ENCODE results near the gene TLK1.

- TF ChIP-seq POLR2AphosphoS5 (IDR thresholded peaks at IDR 0.05; ENCODE audit: low read depth) (no peak), CTCF (IDR thresholded peaks at IDR 0.05; ENCODE audit: insufficient read depth, low read length) (no peak), GABPA (IDR thresholded peaks at IDR 0.05; ENCODE audit: low read depth) (no peak)
- TF ChIP-seq, protein P1, sequence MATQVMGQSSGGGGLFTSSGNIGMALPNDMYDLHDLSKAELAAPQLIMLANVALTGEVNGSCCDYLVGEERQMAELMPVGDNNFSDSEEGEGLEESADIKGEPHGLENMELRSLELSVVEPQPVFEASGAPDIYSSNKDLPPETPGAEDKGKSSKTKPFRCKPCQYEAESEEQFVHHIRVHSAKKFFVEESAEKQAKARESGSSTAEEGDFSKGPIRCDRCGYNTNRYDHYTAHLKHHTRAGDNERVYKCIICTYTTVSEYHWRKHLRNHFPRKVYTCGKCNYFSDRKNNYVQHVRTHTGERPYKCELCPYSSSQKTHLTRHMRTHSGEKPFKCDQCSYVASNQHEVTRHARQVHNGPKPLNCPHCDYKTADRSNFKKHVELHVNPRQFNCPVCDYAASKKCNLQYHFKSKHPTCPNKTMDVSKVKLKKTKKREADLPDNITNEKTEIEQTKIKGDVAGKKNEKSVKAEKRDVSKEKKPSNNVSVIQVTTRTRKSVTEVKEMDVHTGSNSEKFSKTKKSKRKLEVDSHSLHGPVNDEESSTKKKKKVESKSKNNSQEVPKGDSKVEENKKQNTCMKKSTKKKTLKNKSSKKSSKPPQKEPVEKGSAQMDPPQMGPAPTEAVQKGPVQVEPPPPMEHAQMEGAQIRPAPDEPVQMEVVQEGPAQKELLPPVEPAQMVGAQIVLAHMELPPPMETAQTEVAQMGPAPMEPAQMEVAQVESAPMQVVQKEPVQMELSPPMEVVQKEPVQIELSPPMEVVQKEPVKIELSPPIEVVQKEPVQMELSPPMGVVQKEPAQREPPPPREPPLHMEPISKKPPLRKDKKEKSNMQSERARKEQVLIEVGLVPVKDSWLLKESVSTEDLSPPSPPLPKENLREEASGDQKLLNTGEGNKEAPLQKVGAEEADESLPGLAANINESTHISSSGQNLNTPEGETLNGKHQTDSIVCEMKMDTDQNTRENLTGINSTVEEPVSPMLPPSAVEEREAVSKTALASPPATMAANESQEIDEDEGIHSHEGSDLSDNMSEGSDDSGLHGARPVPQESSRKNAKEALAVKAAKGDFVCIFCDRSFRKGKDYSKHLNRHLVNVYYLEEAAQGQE (IDR thresholded peaks at IDR 0.05; ENCODE audit: insufficient replicate concordance, low read depth) = no peak
Measured at GRCh38 chr2:171165967-171166327, 5.3 kb upstream of the TLK1 start.

All from HL-60 (cell line).